ENCODE measurements around the gene RBPJL.

The RBPJL gene

GRCh38 chr20:45293041-45294002, 13.3 kb upstream of the RBPJL start:
- in situ Hi-C loops (cut with MboI; ENCODE audit: low sequenced_read_pairs) = no loop called here

- in situ Hi-C loops (cut with MboI; ENCODE audit: low sequenced_read_pairs) = no loop called here
These were observed 12.7 kb upstream of the RBPJL start for GRCh38 chr20:45294003-45294368.

- in situ Hi-C loops (cut with MboI; ENCODE audit: low sequenced_read_pairs) = no loop called here
These were observed 12.0 kb upstream of the RBPJL start for GRCh38 chr20:45294659-45295058.

GRCh38 chr20:45297786-45298497, 8.7 kb upstream of the RBPJL start:
- in situ Hi-C loops (cut with MboI; ENCODE audit: low sequenced_read_pairs) = no loop called here

GRCh38 chr20:45299786-45300185, 6.9 kb upstream of the RBPJL start:
- in situ Hi-C loops (cut with MboI; ENCODE audit: low sequenced_read_pairs) = no loop called here

GRCh38 chr20:45300961-45301360, 5.7 kb upstream of the RBPJL start:
- in situ Hi-C loops (cut with MboI; ENCODE audit: low sequenced_read_pairs) = no loop called here

GRCh38 chr20:45301824-45302271, 4.8 kb upstream of the RBPJL start:
- in situ Hi-C loops (cut with MboI; ENCODE audit: low sequenced_read_pairs) = no loop called here

- in situ Hi-C loops (cut with MboI; ENCODE audit: low sequenced_read_pairs) = no loop called here
These were observed 2.8 kb upstream of the RBPJL start for GRCh38 chr20:45303586-45304463.

GRCh38 chr20:45304464-45304999, 2.1 kb upstream of the RBPJL start:
- in situ Hi-C loops (cut with MboI; ENCODE audit: low sequenced_read_pairs) = no loop called here

- in situ Hi-C loops (cut with MboI; ENCODE audit: low sequenced_read_pairs) = no loop called here
These were observed 1.4 kb upstream of the RBPJL start for GRCh38 chr20:45305262-45305661.

GRCh38 chr20:45307076-45307640, 518 bp downstream of the RBPJL start:
- in situ Hi-C loops (cut with MboI; ENCODE audit: low sequenced_read_pairs) = no loop called here

GRCh38 chr20:45308117-45308778, 1.6 kb downstream of the RBPJL start, which contains the start of gene MATN4:
Gene MATN4, minus strand, starts transcription at chr20:45308299. Its CDS starts 2,717 bp downstream, at chr20:45305582.
- in situ Hi-C loops (cut with MboI; ENCODE audit: low sequenced_read_pairs) = no loop called here

- in situ Hi-C loops (cut with MboI; ENCODE audit: low sequenced_read_pairs) = no loop called here
These were observed 2.4 kb downstream of the RBPJL start for GRCh38 chr20:45309075-45309474.

GRCh38 chr20:45311589-45312211, 5.1 kb downstream of the RBPJL start:
- in situ Hi-C loops (cut with MboI; ENCODE audit: low sequenced_read_pairs) = loop anchor here (10.0 kb wide), 1 partner anchor 473 kb away; no protein-coding TSS in a partner anchor

- in situ Hi-C loops (cut with MboI; ENCODE audit: low sequenced_read_pairs) = loop anchor here (10.0 kb wide), 1 partner anchor 473 kb away; no protein-coding TSS in a partner anchor
These were observed 5.6 kb downstream of the RBPJL start for GRCh38 chr20:45312241-45312640.

- in situ Hi-C loops (cut with MboI; ENCODE audit: low sequenced_read_pairs) = loop anchor here (10.0 kb wide), 1 partner anchor 472 kb away; no protein-coding TSS in a partner anchor
These were observed 6.5 kb downstream of the RBPJL start for GRCh38 chr20:45313065-45313695.

GRCh38 chr20:45313943-45314342, 7.3 kb downstream of the RBPJL start:
- in situ Hi-C loops (cut with MboI; ENCODE audit: low sequenced_read_pairs) = loop anchor here (10.0 kb wide), 1 partner anchor 471 kb away; no protein-coding TSS in a partner anchor

GRCh38 chr20:45315672-45316071, 9.0 kb downstream of the RBPJL start:
- in situ Hi-C loops (cut with MboI; ENCODE audit: low sequenced_read_pairs) = loop anchor here (10.0 kb wide), 1 partner anchor 469 kb away; no protein-coding TSS in a partner anchor

Data from HL-60/S4 treated with retinoic acid at 250 ng/mL for 4 days and 3 days (cell line).